Neural progenitor cell (in vitro differentiated cells): ENCODE results near the gene SPATA18.

ENCODE experiments used
- EZH2 ChIP-seq: fragments of 200-600 bp; sonication (generic); IDR thresholded peaks from 2 replicates; pipeline ENCODE4 v1.6.1; 2017; ENCODE audit warnings: antibody characterized with exemption, mild to moderate bottlenecking, moderate library complexity
- EZH2phosphoT487 ChIP-seq: fragments of 200-600 bp; sonication (generic); IDR thresholded peaks from 2 replicates; pipeline ENCODE4 v1.6.1; 2017; ENCODE audit warnings: antibody characterized with exemption
- TF ChIP-seq, protein P1 (sequence below): fragments of 200-600 bp; sonication (generic); IDR thresholded peaks from 2 replicates; pipeline ENCODE4 v1.5.1; 2017; ENCODE audit warnings: antibody characterized with exemption, mild to moderate bottlenecking

- TF ChIP-seq EZH2: no peak
- TF ChIP-seq, protein P1, sequence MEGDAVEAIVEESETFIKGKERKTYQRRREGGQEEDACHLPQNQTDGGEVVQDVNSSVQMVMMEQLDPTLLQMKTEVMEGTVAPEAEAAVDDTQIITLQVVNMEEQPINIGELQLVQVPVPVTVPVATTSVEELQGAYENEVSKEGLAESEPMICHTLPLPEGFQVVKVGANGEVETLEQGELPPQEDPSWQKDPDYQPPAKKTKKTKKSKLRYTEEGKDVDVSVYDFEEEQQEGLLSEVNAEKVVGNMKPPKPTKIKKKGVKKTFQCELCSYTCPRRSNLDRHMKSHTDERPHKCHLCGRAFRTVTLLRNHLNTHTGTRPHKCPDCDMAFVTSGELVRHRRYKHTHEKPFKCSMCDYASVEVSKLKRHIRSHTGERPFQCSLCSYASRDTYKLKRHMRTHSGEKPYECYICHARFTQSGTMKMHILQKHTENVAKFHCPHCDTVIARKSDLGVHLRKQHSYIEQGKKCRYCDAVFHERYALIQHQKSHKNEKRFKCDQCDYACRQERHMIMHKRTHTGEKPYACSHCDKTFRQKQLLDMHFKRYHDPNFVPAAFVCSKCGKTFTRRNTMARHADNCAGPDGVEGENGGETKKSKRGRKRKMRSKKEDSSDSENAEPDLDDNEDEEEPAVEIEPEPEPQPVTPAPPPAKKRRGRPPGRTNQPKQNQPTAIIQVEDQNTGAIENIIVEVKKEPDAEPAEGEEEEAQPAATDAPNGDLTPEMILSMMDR: no peak
- TF ChIP-seq EZH2phosphoT487: no peak
Measured at GRCh38 chr4:52091801-52092200, 40.7 kb downstream of the SPATA18 start.
